Measurements from ENCODE around the gene AXIN1.
"Not testable (repeated sequence)": the region's sequence is repeated elsewhere in the genome, so short reads cannot be mapped to it uniquely, and the experiment has no call there.

DNA sequence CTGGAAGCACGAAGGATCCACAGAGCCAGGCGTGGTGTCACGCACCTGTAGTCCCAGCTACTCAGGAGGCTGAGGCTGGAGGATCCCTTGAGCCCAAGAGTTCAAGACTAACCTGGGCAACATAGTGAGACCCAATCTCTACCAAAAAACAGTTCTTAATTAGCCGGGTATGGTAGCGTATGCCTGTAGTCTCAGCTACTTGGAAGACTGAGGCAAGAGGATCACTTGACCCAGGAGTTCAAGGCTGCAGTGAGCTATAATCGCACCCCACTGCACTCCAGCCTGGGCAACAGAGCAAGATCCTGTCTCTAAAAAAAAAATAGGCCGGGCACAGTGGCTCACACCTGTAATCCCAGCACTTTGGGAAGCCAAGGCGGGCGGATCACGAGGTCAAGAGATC lies 4.0 kb downstream of the AXIN1 start:
- TF ChIP-seq, protein P1, sequence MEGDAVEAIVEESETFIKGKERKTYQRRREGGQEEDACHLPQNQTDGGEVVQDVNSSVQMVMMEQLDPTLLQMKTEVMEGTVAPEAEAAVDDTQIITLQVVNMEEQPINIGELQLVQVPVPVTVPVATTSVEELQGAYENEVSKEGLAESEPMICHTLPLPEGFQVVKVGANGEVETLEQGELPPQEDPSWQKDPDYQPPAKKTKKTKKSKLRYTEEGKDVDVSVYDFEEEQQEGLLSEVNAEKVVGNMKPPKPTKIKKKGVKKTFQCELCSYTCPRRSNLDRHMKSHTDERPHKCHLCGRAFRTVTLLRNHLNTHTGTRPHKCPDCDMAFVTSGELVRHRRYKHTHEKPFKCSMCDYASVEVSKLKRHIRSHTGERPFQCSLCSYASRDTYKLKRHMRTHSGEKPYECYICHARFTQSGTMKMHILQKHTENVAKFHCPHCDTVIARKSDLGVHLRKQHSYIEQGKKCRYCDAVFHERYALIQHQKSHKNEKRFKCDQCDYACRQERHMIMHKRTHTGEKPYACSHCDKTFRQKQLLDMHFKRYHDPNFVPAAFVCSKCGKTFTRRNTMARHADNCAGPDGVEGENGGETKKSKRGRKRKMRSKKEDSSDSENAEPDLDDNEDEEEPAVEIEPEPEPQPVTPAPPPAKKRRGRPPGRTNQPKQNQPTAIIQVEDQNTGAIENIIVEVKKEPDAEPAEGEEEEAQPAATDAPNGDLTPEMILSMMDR (IDR thresholded peaks at IDR 0.05; ENCODE audit: extremely low read depth in 1 of 2, insufficient read depth in 1 of 2, low read depth in 1 of 2, low read length in 2 of 2), result not testable (repeated sequence)
- TF ChIP-seq POLR2A (IDR thresholded peaks at IDR 0.05; ENCODE audit: low read depth, low read length), result not testable (repeated sequence)

Data from endothelial cell of umbilical vein (primary cell).